Islet precursor cell (in vitro differentiated cells): ENCODE data around the gene ZNF268.
"Not testable (repeated sequence)": the region's sequence is repeated elsewhere in the genome, so short reads cannot be mapped to it uniquely, and the experiment has no call there.

ENCODE experiments used
- DNase-seq: peaks from one replicate; pipeline ENCODE4 v3.0.0-alpha.2; 2018

ZNF268 gene

DNA sequence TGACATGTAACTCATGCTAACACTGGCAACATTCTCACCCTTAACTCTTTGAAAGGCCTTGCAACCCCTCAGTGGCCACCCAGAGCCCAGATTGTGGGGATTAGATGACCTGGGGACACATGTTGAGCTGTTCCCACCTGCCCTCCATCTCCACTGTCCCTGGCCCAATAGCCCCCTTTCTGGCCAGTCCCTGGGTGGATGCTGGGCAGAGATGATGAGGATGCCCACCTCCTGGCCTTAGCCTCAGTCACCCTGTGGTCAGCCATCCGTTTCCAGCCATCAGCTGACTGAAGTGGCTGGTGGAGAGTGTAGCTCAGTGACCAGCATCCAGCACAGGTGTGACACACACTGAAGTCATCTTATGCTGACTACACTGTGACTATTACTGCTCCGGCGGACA lies 49.7 kb downstream of the ZNF268 start:
- no peak for DNase-seq

DNA sequence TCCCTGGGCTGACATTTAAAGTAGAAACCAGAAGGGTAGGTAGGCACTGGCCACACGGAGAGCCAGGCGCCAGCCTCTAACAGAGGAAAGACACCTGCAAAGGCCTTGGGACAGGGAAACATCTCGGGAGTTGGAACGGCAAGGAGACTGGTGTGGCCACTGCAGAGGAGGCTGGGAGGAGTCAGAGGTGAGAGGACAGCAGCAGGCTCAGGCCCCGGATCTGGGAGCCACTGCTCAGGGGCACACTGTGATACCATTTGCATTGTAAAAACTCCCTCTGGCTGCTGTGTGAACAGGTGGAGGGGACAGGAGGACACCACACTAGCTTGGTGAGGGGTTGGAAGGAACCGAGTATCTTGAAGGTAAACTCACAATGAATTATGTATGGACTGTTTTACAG lies 51.7 kb downstream of the ZNF268 start:
- DNase-seq = no peak

DNA sequence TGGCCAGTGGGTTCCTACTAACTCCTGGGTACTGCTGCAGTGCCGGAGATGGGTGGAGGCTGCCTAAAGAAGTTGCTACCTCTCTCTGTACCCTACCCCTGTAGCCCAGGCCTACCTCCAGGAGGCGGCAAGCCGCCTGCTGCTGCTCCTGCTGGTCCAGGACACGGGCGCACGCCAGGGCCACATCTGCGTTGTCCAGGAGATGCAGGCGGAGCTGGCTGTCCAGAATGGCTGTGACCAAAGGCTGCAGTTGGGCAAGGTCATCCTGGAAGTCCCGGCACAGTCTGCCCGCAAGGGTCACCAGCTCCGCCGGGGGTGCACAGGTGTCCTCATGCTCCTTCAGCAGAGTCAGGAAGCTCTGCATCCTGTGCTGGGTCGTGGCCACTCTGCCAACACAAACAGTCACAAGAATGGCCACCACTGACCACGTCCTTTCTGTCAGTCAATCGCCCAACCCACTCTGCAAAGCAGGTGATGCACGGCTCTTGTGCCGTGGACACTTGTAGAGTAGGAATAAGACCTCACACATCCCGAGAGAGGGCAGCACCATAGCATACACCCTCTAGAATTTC lies 52.8 kb downstream of the ZNF268 start:
- no peak for DNase-seq

DNA sequence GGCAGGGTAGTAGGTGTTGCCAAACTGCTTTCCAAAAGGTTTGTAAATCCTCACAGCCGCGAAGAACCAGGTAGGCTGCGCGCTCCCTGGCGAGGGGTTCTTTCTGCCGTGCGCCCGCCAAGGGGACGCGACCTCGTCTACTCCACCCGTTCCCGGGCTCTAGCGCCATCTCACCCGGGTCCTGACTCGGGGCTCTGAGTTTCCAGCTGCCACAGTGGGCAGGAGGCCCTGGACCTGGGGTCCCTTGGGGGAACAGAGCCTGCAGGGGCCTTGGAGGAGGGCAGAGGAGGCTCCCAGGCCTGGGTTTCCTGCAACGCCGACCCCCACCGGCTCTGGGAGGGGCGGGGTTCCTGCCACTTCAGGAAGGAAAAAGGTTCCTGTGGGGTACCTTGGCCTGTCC lies 53.7 kb downstream of the ZNF268 start:
- no peak for DNase-seq

DNA sequence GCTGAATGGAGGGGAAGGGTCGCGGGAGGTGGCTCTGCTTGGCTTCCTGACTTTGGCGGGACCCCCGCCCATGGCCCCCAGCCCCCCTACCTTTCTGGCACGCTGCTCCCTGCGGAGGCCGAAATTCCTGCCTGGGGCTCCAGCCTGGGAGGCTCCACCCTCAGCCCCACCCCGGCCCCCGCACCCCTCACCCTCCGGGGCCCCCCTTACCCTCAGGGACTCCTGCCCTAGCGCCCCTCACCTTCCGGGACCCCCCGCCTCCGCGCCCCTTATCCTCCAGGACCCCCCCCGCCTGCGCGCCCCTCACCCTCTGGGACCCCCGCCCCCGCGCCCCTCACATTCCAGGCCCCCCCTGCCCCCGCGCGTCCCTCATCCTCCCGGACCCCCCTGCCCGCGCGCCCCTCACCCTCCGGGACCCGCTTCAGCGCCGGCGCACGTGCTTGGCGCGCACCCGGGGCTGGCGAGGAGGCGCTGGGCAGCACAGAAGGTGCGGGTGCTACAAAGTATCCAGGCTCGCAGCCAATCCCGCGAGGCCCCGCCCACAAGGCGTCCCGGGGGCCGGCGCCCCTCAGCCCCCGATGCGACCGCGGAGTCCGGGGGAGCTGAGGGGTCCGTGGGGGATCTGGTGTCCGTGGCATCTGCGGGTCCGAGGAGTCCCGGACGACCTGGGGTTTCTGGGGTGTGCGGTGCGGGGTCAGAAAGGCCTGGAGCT lies 54.3 kb downstream of the ZNF268 start, which contains the start of gene ANHX:
Gene ANHX (minus strand): TSS at position 477 of the 712 bp plus-strand sequence. CDS start 1,521 bp downstream, outside the sequence.
- DNase-seq = no peak

DNA sequence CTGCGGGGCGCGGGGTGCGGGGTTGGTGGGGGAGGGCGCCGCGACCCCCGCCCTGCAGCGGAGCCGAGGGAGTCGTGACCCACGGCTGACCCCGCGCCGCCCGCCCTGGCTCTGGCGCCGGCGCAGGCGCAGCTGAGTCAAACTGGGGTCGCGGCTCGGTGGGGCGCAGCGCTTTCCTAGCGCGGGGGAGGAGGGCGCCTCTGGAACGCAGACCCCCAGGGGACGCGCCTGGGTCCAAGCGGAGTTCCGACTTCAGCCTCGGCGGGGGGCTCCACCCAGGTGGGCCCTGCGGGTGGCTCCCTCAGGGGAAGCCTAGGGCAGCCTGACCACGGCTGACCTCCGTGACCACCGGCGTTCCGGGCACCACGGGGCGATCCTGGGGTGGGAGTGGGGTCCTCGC lies 54.8 kb downstream of the ZNF268 start:
- DNase-seq = no peak

DNA sequence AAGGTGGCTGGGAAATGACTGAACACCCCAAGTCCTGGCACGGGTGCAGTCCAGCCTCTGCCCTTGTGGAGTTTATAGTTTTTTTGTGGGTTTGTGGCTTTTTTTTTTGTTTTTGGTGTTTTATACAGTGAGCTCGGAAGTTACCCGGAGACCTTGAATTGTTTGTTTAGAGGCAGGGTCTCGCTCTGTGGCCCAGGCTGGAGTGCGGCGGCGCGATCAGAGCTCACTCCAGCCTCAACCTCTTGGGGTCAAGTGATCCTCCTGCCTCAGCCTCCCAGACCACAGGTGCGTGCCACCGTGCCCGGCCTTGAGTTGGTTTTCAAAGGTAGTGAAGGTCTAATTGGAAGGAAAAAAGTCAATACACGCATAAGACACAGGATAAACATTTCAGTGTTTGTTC lies 55.3 kb downstream of the ZNF268 start:
- DNase-seq = no peak

DNA sequence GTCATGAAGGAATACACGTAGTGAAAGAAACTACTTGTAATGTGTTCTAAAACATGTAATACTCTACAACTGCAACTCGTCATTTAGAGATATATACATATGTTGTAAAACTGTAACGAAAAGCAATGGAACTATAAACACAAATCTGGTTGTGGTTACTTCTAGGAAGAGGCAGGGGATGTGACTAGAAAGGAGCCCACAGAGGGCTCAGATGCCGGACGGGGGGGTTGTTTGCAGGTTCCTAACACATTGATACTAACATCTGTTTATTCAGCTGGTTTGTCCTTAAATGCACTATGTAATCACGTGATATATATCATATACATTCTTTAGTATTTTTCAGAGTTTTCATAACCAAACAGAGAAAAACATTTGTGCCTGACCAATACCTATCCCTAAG lies 70.4 kb downstream of the ZNF268 start:
- no peak for DNase-seq

DNA sequence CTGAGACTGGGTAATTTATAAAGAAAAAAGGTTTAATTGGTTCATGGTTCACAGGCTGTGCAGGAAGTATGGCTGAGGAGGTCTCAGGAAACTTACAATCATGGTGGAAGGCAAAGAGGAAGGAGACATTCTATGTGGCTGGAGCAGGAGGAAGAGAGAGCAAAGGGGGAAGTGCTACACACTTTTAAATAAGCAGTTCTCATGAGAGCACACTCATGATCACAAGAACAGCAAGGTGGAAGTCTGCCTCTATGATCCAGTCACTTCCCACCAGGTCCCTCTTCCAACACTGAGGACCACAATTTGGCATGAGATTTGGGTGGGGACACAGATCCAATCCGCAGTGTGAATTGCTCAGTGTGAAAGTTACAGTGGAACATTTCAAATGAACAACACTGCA lies 74.5 kb downstream of the ZNF268 start:
- not testable (repeated sequence) for DNase-seq

DNA sequence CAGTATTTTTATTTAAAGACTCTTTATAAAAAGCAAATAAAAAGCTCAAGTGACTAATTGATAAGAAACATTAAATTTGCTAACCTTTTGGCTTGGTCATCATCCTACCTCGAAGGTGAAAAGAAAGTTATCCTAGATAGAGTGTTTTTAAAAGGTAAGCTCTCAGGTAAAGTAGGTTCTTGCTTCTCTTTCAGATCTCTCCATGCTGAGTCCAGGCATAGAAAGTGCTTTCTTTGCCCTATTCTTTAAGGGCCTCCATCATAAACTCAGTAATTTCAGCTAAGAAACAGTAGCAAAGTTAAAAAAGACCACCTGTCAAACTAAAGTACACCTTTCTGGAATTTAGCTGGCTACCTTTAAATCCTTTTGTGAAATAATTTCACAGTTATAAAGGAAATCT lies 75.0 kb downstream of the ZNF268 start:
- no peak for DNase-seq

DNA sequence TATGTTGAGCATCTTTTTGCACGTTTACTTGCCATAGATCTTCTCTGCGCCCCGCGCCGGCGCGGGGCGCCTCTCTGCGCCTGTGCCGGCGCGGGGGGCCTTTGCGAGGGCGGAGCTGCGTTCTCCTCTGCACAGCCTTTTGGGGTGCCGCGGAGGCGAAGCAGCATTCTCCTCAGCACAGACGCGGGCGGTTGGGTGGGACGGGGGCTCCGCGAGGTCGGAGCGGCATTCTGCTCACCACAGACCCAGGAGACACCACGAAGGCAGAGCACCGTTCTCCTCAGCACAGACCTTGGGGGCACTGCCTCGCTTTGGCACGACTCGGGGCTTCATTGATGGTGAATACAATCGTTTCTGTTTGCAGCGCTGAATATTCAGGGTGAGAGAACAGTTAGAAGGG lies 82.9 kb downstream of the ZNF268 start:
- no peak for DNase-seq
